Stimulated activated CD8-positive, alpha-beta memory T cell treated with anti-CD3 and anti-CD28 coated beads, Interleukin-4, amount 100 ng/mL, for 24 hours (primary cell): ENCODE results near the gene PRR14.

Experiments
- DNase-seq: peaks from one replicate; pipeline ENCODE4 v3.0.0-alpha.2; 2020; ENCODE audit warnings: low read depth

Gene PRR14

GRCh38 chr16:30650369-30651123, at the start of gene PRR14:
Gene PRR14, plus strand, starts transcription at chr16:30650960. Its CDS starts 686 bp downstream, at chr16:30651646.
- peak; percentile 96 for DNase-seq

- no peak for DNase-seq
Measured at GRCh38 chr16:30601966-30602365, 48.8 kb upstream of the PRR14 start.

- no peak for DNase-seq
Measured at GRCh38 chr16:30602616-30603277, 48.0 kb upstream of the PRR14 start.

GRCh38 chr16:30603945-30604315, 46.8 kb upstream of the PRR14 start:
- no peak for DNase-seq

- DNase-seq, result no peak
Measured at GRCh38 chr16:30604316-30604947, 46.3 kb upstream of the PRR14 start.

- no peak for DNase-seq
Measured at GRCh38 chr16:30605158-30605557, 45.6 kb upstream of the PRR14 start.

GRCh38 chr16:30606004-30606403, 44.8 kb upstream of the PRR14 start:
- no peak for DNase-seq

GRCh38 chr16:30609002-30609925, 41.5 kb upstream of the PRR14 start:
- peak; percentile 37 for DNase-seq

GRCh38 chr16:30609926-30610839, 40.6 kb upstream of the PRR14 start, which contains the start of gene ZNF689:
Gene ZNF689, minus strand, starts transcription at chr16:30610389. Its CDS starts 348 bp downstream, at chr16:30610041.
- DNase-seq, result peak; percentile 87

GRCh38 chr16:30615358-30616091, 35.2 kb upstream of the PRR14 start:
- DNase-seq, result peak; percentile 58

- no peak for DNase-seq
Measured at GRCh38 chr16:30619202-30619601, 31.6 kb upstream of the PRR14 start.

GRCh38 chr16:30619638-30620037, 31.1 kb upstream of the PRR14 start:
- no peak for DNase-seq

- DNase-seq, result no peak
Measured at GRCh38 chr16:30620169-30620568, 30.6 kb upstream of the PRR14 start.

GRCh38 chr16:30621765-30622164, 29.0 kb upstream of the PRR14 start:
- no peak for DNase-seq

GRCh38 chr16:30622455-30623032, 28.2 kb upstream of the PRR14 start:
- DNase-seq, result no peak

GRCh38 chr16:30623536-30624283, 27.1 kb upstream of the PRR14 start:
- no peak for DNase-seq

- no peak for DNase-seq
Measured at GRCh38 chr16:30626236-30626635, 24.5 kb upstream of the PRR14 start.

GRCh38 chr16:30628628-30629540, 21.9 kb upstream of the PRR14 start:
- DNase-seq, result peak; percentile 86
